Cardiac fibroblast (primary cell): ENCODE data around the gene TMC2.

Experiments
- DNase-seq, 2 donors: peaks; one replicate each; pipeline versions ENCODE4 v3.0.0 to v3.0.0-alpha.2; 2010; ENCODE audit warnings: low read depth in 2 of 2
- H3K4me3 ChIP-seq, 2 donors: replicated peaks in 1 of 2; 1 replicate in 1 of 2; 2 replicates in 1 of 2; pipeline ENCODE4 v1.5.1; 2011; ENCODE audit warnings: low read depth in 2 of 2, low read length in 2 of 2, mild to moderate bottlenecking in 2 of 2, moderate library complexity in 1 of 2
- TF ChIP-seq, protein P1 (sequence below): IDR thresholded peaks from one replicate; pipeline ENCODE4 v1.5.1; 2011; ENCODE audit warnings: low read depth, mild to moderate bottlenecking, low read length, inconsistent platforms

Gene TMC2

GRCh38 chr20:2625062-2625461 is 88.7 kb downstream of the TMC2 start:
- TF ChIP-seq, protein P1, sequence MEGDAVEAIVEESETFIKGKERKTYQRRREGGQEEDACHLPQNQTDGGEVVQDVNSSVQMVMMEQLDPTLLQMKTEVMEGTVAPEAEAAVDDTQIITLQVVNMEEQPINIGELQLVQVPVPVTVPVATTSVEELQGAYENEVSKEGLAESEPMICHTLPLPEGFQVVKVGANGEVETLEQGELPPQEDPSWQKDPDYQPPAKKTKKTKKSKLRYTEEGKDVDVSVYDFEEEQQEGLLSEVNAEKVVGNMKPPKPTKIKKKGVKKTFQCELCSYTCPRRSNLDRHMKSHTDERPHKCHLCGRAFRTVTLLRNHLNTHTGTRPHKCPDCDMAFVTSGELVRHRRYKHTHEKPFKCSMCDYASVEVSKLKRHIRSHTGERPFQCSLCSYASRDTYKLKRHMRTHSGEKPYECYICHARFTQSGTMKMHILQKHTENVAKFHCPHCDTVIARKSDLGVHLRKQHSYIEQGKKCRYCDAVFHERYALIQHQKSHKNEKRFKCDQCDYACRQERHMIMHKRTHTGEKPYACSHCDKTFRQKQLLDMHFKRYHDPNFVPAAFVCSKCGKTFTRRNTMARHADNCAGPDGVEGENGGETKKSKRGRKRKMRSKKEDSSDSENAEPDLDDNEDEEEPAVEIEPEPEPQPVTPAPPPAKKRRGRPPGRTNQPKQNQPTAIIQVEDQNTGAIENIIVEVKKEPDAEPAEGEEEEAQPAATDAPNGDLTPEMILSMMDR, result no peak
- no peak overlapping the region for H3K4me3 ChIP-seq
- DNase-seq, result no peak

DNA sequence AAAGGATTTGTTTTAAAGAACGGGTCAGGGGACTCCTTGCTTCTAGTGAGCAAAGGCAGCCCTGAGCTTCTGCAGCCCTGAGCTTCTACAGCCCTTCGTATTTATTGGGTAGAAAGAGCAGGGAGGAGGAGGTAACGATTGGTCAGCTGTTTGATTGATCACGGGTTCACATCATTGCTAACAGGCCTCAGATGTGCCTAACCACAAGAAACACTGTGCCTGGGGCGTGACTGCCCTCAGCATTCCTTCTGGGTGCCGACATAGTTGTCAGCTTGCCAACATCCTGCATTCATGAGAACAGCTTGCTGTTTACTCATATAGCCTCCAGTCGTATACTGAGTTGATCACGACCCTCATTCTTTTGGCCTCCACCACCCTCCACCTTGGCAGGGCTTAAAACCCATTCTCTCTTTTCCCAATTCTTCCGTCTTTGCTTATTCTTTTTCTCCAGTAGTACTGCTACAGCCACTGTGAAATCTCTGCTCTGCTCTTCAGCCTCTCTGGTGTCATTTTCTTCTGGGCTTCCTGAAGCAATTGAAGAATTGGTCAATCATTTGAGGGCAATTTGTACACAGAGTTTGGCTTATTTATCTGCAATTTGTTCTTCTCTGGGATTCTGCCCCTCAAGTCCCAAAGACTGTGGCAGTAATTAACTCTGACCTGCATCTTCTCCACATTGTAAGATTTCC is 90.6 kb downstream of the TMC2 start:
- TF ChIP-seq, protein P1, result no peak
- DNase-seq, result peak; percentile 81 to 89
- H3K4me3 ChIP-seq, result no peak overlapping the region

DNA sequence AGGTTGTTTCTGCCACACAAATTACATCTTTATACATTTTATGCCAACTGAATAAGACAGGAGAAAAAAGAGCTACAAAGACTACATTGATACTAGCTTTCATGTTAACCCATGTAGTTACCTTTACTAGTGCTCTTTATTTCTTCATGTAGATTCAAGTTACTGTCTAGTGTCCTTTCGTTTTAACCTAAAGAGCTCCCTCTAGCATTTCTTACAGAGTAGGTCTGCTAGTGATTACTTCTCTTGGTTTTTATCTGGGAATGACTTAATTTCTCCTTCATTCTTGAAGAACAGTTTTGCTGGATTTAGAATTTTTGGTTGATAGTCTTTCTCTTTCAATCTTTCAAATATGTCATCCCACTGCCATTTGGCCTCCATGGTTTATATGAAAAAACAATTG is 94.9 kb downstream of the TMC2 start:
- peak; percentile 19 to 22 for DNase-seq
- TF ChIP-seq, protein P1, result no peak

GRCh38 chr20:2633381-2633780 is 97.0 kb downstream of the TMC2 start:
- no peak for DNase-seq
- H3K4me3 ChIP-seq, result no peak overlapping the region
- TF ChIP-seq, protein P1, result no peak

More for the DNA sequence above, 94.9 kb downstream of the TMC2 start:
- H3K4me3 ChIP-seq, result no peak overlapping the region

DNA sequence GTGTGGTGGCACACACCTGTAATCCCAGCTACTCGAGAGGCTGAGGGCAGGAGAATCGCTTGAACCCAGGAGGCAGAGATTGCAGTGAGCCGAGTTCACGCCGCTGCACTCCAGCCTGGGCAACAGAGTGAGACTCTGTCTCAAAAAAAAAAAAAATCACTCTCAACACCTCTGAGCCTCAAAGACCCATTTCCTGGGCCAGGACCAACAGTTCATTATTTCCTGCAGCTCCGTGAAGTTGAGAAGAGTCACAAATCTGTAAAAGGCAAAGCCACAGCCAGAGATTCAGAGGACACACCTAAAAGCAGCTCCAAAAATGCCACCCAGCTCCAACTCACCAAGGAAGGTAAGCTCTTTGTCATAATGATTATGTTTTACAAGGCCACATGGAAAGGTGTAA is 100.9 kb downstream of the TMC2 start:
- TF ChIP-seq, protein P1, result no peak
- no peak for DNase-seq
- H3K4me3 ChIP-seq, result no peak overlapping the region

DNA sequence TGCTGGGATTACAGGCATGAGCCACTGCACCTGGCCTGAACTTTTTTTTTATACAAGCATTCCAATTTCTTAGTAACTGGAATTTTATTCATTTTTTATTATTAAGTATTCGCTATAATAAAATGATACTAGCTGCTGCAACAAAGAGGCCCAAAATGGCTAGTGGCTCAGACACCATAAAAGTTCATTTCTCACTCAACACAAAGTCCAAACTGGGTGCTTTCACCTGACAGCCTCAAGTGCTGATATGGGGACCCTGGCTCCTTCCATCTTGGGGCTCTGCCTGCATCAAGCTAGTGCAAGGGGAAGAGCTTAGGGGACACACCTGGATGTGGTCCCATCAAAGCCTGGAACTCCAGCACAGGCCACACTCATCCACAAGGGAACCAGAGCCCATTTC is 103.9 kb downstream of the TMC2 start:
- TF ChIP-seq, protein P1, result no peak
- no peak overlapping the region for H3K4me3 ChIP-seq
- no peak for DNase-seq

DNA sequence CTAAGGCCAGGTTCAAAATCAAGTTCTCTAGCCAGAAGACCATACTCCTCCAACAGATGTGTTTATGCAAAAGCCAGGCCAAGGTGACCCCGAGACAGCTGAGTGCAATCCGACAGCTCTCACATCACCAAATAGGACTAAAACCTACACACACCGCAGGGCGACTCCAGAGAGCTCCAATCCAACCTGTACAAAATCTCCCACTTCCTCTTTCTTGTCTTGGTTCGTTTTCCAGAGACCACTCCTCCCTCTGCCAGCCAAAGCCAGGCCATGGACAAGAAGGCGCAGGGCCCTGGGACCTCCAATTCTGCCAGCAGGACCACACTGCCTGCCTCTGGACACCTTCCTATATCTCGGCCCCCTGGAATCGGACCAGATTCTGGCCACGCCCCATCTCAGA is 104.5 kb downstream of the TMC2 start:
- no peak for DNase-seq
- H3K4me3 ChIP-seq, result no peak overlapping the region
- TF ChIP-seq, protein P1, result no peak
